ENCODE measurements around the gene MRAP.

- TF ChIP-seq CTCF (IDR thresholded peaks at IDR 0.05) (no peak), POLR2A (IDR thresholded peaks at IDR 0.05) (no peak)
Measured at GRCh38 chr21:32307706-32308105, 9.1 kb downstream of the MRAP start.
